Calu3 (cell line): Measurements from ENCODE around the gene OBSCN. TPM values are rescaled to one million over a fixed set of nuclear protein-coding genes. Genes with fewer than 3 reads are reported as not detected.

ENCODE experiments used
- BruUV-seq: library from RNA; stranded (reverse); fragments of 400-500 nt; replicated peaks from 2 replicates; lab custom pipeline; 2021; lab: Mats Ljungman, UMichigan
- CTCF ChIA-PET: fragments of 300-600 bp; sonication (Branson Sonifier 250); formaldehyde crosslinking; loops from one replicate; lab custom pipeline; 2022; ENCODE audit warnings: antibody characterized with exemption; lab: Charles Lee
- DNase-seq: peaks from one replicate; pipeline ENCODE4 v3.0.0; 2022
- H3K27ac Mint-ChIP-seq: one replicate; pipeline ENCODE4 v1.8.0; 2022; ENCODE audit warnings: mixed read lengths; ENCODE audit not compliant: unreplicated experiment
- H3K27me3 Mint-ChIP-seq: one replicate; pipeline ENCODE4 v1.8.0; 2022; ENCODE audit warnings: mixed read lengths; ENCODE audit not compliant: unreplicated experiment
- H3K36me3 Mint-ChIP-seq: one replicate; pipeline ENCODE4 v1.8.0; 2022; ENCODE audit warnings: mild to moderate bottlenecking, moderate library complexity, mixed read lengths; ENCODE audit not compliant: insufficient read depth, unreplicated experiment
- H3K4me1 Mint-ChIP-seq: one replicate; pipeline ENCODE4 v1.8.0; 2022; ENCODE audit warnings: mild to moderate bottlenecking, low read depth, mixed read lengths; ENCODE audit not compliant: unreplicated experiment
- H3K4me3 Mint-ChIP-seq: one replicate; pipeline ENCODE4 v1.8.0; 2022; ENCODE audit warnings: mild to moderate bottlenecking, low read depth, moderate library complexity, mixed read lengths; ENCODE audit not compliant: unreplicated experiment
- H3K9me3 Mint-ChIP-seq: one replicate; pipeline ENCODE4 v1.8.0; 2022; ENCODE audit warnings: low read depth, mixed read lengths; ENCODE audit not compliant: unreplicated experiment
- intact Hi-C: fragments of 100-400 bp; cut with micrococcal nuclease; formaldehyde crosslinking; loops from one replicate; pipeline ENCODE4 v1.10.0; 2022; ENCODE audit not compliant: unreplicated experiment
- total RNA-seq: library from RNA; stranded (reverse); gene quantifications from 2 replicates; pipeline ENCODE4 v1.2.3, GENCODE V29; 2022
- TF ChIP-seq, protein P1 (sequence below): fragments of 200-600 bp; IDR thresholded peaks from one replicate; pipeline ENCODE4 v1.8.0; 2022; ENCODE audit warnings: antibody characterized with exemption; ENCODE audit not compliant: unreplicated experiment

OBSCN gene
- total RNA-seq, 1 experiment from 2014 or later = 19.5 TPM

- no peaks in the 10 kb centered on the region for H3K36me3 Mint-ChIP-seq
- H3K27me3 Mint-ChIP-seq = peaks cover 12% of the 10 kb centered on the region
- no peak overlapping the region for H3K27ac Mint-ChIP-seq
- DNase-seq = no peak
- no peaks in the 10 kb centered on the region for H3K9me3 Mint-ChIP-seq
- peaks cover 29% of the 10 kb centered on the region for H3K4me1 Mint-ChIP-seq
- intact Hi-C loops = loop anchor here (10.0 kb wide), 1 partner anchor 135 kb away; no protein-coding TSS in a partner anchor
- CTCF ChIA-PET = interaction anchor here (1.1 kb wide), 1 partner anchor 44 kb away, joined by 5 read pairs; no protein-coding TSS in a partner anchor
- H3K4me3 Mint-ChIP-seq = no peak overlapping the region
- TF ChIP-seq, protein P1, sequence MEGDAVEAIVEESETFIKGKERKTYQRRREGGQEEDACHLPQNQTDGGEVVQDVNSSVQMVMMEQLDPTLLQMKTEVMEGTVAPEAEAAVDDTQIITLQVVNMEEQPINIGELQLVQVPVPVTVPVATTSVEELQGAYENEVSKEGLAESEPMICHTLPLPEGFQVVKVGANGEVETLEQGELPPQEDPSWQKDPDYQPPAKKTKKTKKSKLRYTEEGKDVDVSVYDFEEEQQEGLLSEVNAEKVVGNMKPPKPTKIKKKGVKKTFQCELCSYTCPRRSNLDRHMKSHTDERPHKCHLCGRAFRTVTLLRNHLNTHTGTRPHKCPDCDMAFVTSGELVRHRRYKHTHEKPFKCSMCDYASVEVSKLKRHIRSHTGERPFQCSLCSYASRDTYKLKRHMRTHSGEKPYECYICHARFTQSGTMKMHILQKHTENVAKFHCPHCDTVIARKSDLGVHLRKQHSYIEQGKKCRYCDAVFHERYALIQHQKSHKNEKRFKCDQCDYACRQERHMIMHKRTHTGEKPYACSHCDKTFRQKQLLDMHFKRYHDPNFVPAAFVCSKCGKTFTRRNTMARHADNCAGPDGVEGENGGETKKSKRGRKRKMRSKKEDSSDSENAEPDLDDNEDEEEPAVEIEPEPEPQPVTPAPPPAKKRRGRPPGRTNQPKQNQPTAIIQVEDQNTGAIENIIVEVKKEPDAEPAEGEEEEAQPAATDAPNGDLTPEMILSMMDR = no peak
- BruUV-seq = no TSS peak
Measured at GRCh38 chr1:228349701-228350171, 141.9 kb downstream of the OBSCN start.

GRCh38 chr1:228350179-228350742, 142.4 kb downstream of the OBSCN start:
- Mint-ChIP-seq H3K4me3 (no peak overlapping the region), H3K4me1 (peaks cover 29% of the 10 kb centered on the region), H3K27me3 (peaks cover 12% of the 10 kb centered on the region), H3K36me3 (no peaks in the 10 kb centered on the region), H3K27ac (no peak overlapping the region), H3K9me3 (no peaks in the 10 kb centered on the region)
- no TSS peak for BruUV-seq
- TF ChIP-seq, protein P1 = no peak
- DNase-seq = no peak
- CTCF ChIA-PET = interaction anchor here (1.1 kb wide), 1 partner anchor 43 kb away, joined by 5 read pairs; no protein-coding TSS in a partner anchor
- intact Hi-C loops = no loop called here

DNA sequence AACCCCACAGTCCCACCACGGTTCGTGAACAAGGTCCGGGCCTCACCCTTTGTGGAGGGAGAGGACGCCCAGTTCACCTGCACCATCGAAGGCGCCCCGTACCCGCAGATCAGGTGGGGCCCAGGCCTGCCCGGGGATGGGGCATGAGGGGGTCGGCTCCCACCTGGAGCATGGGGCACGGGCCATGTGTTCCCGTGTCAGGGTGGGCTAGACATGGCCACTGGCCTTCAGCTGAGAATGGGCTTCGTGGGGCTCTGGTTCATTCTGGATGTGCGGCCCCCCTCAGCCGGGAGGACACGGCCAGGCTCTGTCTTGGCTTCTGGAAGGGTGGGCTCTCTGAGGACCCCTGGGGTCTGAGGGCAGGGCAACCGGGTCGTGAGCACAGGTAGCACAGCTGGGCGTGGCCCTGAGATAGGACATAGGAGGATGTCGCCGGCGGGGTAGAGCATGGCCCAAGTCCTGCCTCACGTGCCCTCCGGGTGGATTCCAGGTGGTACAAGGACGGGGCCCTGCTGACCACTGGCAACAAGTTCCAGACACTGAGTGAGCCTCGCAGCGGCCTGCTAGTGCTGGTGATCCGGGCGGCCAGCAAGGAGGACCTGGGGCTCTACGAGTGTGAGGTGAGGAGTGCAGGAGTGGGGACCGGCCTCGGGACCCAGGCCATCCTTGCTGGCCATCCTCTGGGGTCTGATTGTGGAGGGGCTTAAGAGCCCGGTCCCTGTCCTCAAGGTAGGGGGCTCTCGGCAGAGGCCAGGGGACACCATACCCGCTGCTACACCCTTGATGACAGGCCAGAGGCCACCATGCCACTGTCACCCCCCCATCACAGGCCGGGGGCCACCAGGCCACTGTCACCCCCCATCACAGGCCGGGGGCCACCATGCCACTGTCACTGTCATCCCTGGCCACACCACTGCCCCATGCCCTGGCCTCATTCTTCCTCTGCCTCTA, 143.3 kb downstream of the OBSCN start:
- Mint-ChIP-seq H3K4me1 (peaks cover 29% of the 10 kb centered on the region), H3K4me3 (no peak overlapping the region), H3K36me3 (no peaks in the 10 kb centered on the region), H3K27me3 (peaks cover 12% of the 10 kb centered on the region), H3K27ac (no peak overlapping the region), H3K9me3 (no peaks in the 10 kb centered on the region)
- intact Hi-C loops = no loop called here
- BruUV-seq = no TSS peak
- CTCF ChIA-PET = no interaction called here
- no peak for DNase-seq
- TF ChIP-seq, protein P1 = no peak

DNA sequence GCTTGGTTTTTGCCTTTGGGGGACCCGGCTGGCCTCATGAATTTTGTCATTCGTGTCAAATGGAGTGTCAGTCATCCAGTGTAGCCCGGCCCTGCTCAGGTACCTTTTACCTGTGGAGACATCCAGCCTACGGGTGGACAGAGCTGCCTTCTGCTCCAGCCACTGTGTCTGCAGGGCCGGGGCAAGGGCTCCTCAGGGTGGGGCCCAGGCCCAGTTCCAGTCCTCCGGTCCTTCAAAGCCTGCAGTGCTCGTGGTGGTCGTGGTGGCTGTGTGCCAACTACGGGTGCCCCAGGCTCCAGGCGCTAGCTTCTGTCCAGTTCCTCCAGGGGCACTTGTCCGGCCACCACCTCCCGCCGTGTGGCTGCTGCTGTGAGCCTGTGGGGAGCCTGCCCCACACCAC, 144.0 kb downstream of the OBSCN start:
- intact Hi-C loops = no loop called here
- no TSS peak for BruUV-seq
- CTCF ChIA-PET = no interaction called here
- Mint-ChIP-seq H3K4me1 (peaks cover 29% of the 10 kb centered on the region), H3K9me3 (no peaks in the 10 kb centered on the region), H3K27me3 (peaks cover 12% of the 10 kb centered on the region), H3K4me3 (no peak overlapping the region), H3K27ac (no peak overlapping the region), H3K36me3 (no peaks in the 10 kb centered on the region)
- no peak for DNase-seq
- TF ChIP-seq, protein P1 = no peak
